SK-N-SH (cell line): ENCODE data around the gene PRR15L. TPM values are rescaled to one million over a fixed set of nuclear protein-coding genes. Genes with fewer than 3 reads are reported as not detected.

Experiments used
- CTCF ChIA-PET: fragments of 300-600, 350-600 bp; formaldehyde crosslinking; extraction: SDS; loops from one replicate; lab custom pipeline; 2021; lab: Yijun Ruan, JAX
- POLR2A ChIA-PET: fragments of 350-600 bp; sonication (Branson Sonifier 250); formaldehyde crosslinking; extraction: SDS; loops from one replicate; lab custom pipeline; 2020; ENCODE audit warnings: antibody characterized with exemption, inconsistent platforms; lab: Yijun Ruan, JAX
- DNase-seq: peaks from one replicate; pipeline ENCODE4 v3.0.0; 2012
- H2AFZ ChIP-seq: fragments of 200-600 bp; sonication (generic); 2 replicates; pipeline ENCODE4 v1.8.1; 2016; ENCODE audit warnings: antibody characterized with exemption, mild to moderate bottlenecking, low read depth
- H3F3A ChIP-seq: fragments of 200-600 bp; sonication (generic); replicated peaks from 2 replicates; pipeline ENCODE3; 2016; ENCODE audit warnings: antibody characterized with exemption, mild to moderate bottlenecking; ENCODE audit not compliant: insufficient read depth
- H3K27ac ChIP-seq, 2 experiments: fragments of 200-500 bp in 1 of 2; fragments of 200-600 bp in 1 of 2; sonication (Bioruptor generic) in 1 of 2; sonication (generic), shearing (Covaris generic) in 1 of 2; 2 replicates each; pipeline versions ENCODE4 v1.5.1 to v1.6.1; 2014 to 2016; ENCODE audit warnings: low read depth in 2 of 2, inconsistent platforms in 1 of 2, low read length in 1 of 2, mild to moderate bottlenecking in 1 of 2, mixed read lengths in 1 of 2
- H3K27me3 ChIP-seq: fragments of 200-600 bp; sonication (generic), shearing (Covaris generic); 2 replicates; pipeline ENCODE4 v1.6.1; 2016; ENCODE audit warnings: mixed run types; ENCODE audit not compliant: insufficient read depth
- H3K36me3 ChIP-seq, 2 experiments: fragments of 200-500 bp in 1 of 2; fragments of 200-600 bp in 1 of 2; sonication (Bioruptor generic) in 1 of 2; sonication (generic) in 1 of 2; replicated peaks in 1 of 2; 2 replicates each; pipeline versions ENCODE3 to v1.5.1; 2014 to 2016; ENCODE audit warnings: low read length in 1 of 2, mild to moderate bottlenecking in 1 of 2; ENCODE audit not compliant: insufficient read depth in 2 of 2, control insufficient read depth in 1 of 2
- H3K4me1 ChIP-seq, 2 experiments: fragments of 200-500 bp in 1 of 2; fragments of 200-600 bp in 1 of 2; sonication (Bioruptor generic) in 1 of 2; sonication (generic), shearing (Covaris generic) in 1 of 2; 2 replicates each; pipeline versions ENCODE4 v1.5.1 to v1.6.1; 2014 to 2016; ENCODE audit warnings: low read depth in 1 of 2, low read length in 1 of 2, mixed run types in 1 of 2; ENCODE audit not compliant: insufficient read depth in 2 of 2, control insufficient read depth in 1 of 2
- H3K4me2 ChIP-seq: fragments of 200-600 bp; sonication (generic), shearing (Covaris generic); 2 replicates; pipeline ENCODE4 v1.6.1; 2017; ENCODE audit warnings: mixed run types
- H3K4me3 ChIP-seq, 2 experiments: fragments of 200-500 bp in 1 of 2; fragments of 200-600 bp in 1 of 2; sonication (Bioruptor generic) in 1 of 2; sonication (generic), shearing (Covaris generic) in 1 of 2; 2 replicates each; pipeline versions ENCODE4 v1.5.1 to v1.8.1; 2014 to 2016; ENCODE audit warnings: low read depth in 2 of 2, inconsistent platforms in 1 of 2, low read length in 1 of 2, mild to moderate bottlenecking in 1 of 2, mixed read lengths in 1 of 2, moderate library complexity in 1 of 2
- H3K79me2 ChIP-seq: fragments of 200-600 bp; sonication (generic); 2 replicates; pipeline ENCODE4 v1.8.1; 2017; ENCODE audit warnings: mild to moderate bottlenecking; ENCODE audit not compliant: insufficient read depth
- H3K9ac ChIP-seq: fragments of 200-600 bp; sonication (generic); 2 replicates; pipeline ENCODE4 v1.6.1; 2017; ENCODE audit warnings: mixed run types
- H3K9me2 ChIP-seq: fragments of 200-600 bp; sonication (generic); 2 replicates; pipeline ENCODE4 v1.6.1; 2017; ENCODE audit warnings: mixed run types
- H3K9me3 ChIP-seq: fragments of 200-600 bp; sonication (generic); 2 replicates; pipeline ENCODE4 v1.6.1; 2017; ENCODE audit warnings: mixed run types, mild to moderate bottlenecking, moderate library complexity
- H4K20me1 ChIP-seq: fragments of 200-600 bp; sonication (generic); 2 replicates; pipeline ENCODE4 v1.6.1; 2017; ENCODE audit warnings: mild to moderate bottlenecking, mixed run types; ENCODE audit not compliant: insufficient read depth
- CHD2 ChIP-seq: fragments of 150-350 bp; IDR thresholded peaks from 2 replicates; pipeline ENCODE4 v1.6.1; 2018; ENCODE audit warnings: low read length; ENCODE audit not compliant: partially characterized antibody
- CTCF ChIP-seq: fragments of 200-600 bp; sonication (generic); IDR thresholded peaks from 2 replicates; pipeline ENCODE4 v1.6.1; 2017; ENCODE audit warnings: antibody characterized with exemption, mild to moderate bottlenecking, moderate library complexity
- ELF1 ChIP-seq: IDR thresholded peaks from 2 replicates; pipeline ENCODE4 v1.4.0; 2012
- EP300 ChIP-seq, 2 experiments: IDR thresholded peaks; 2 replicates each; pipeline versions ENCODE4 v1.4.0 to v1.6.1; 2012; ENCODE audit warnings: borderline replicate concordance in 1 of 2, low read depth in 1 of 2, low read length in 1 of 2
- EZH2phosphoT487 ChIP-seq: fragments of 200-600 bp; sonication (generic); IDR thresholded peaks from 2 replicates; pipeline ENCODE4 v1.6.1; 2017; ENCODE audit warnings: low read depth, mixed run types, mild to moderate bottlenecking, antibody characterized with exemption, moderate library complexity, borderline replicate concordance
- FOSL2 ChIP-seq: IDR thresholded peaks from 2 replicates; pipeline ENCODE4 v1.4.0; 2012; ENCODE audit warnings: low read depth, mild to moderate bottlenecking, moderate library complexity, borderline replicate concordance
- FOXM1 ChIP-seq: IDR thresholded peaks from 2 replicates; pipeline ENCODE4 v1.4.0; 2012; ENCODE audit warnings: low read depth, mild to moderate bottlenecking
- GABPA ChIP-seq: IDR thresholded peaks from 2 replicates; pipeline ENCODE4 v1.4.0; 2012; ENCODE audit warnings: low read depth, mild to moderate bottlenecking
- GATA2 ChIP-seq: sonication (generic); formaldehyde crosslinking; IDR thresholded peaks from 2 replicates; pipeline ENCODE4 v1.5.0; 2020; ENCODE audit warnings: mild to moderate bottlenecking, missing genetic modification reagents
- IRF3 ChIP-seq: fragments of 150-350 bp; IDR thresholded peaks from 2 replicates; pipeline ENCODE4 v1.6.1; 2016; ENCODE audit warnings: mild to moderate bottlenecking, low read depth, low read length
- JUND ChIP-seq: IDR thresholded peaks from 2 replicates; pipeline ENCODE4 v1.4.0; 2012
- MAX ChIP-seq: IDR thresholded peaks from 2 replicates; pipeline ENCODE4 v1.4.0; 2012; ENCODE audit warnings: low read depth
- MEF2A ChIP-seq: IDR thresholded peaks from 2 replicates; pipeline ENCODE4 v1.4.0; 2012; ENCODE audit warnings: low read depth, borderline replicate concordance
- MXI1 ChIP-seq: IDR thresholded peaks from 2 replicates; pipeline ENCODE4 v1.6.1; 2012; ENCODE audit warnings: mild to moderate bottlenecking, low read depth, low read length, improper control_type of control experiment
- NFIC ChIP-seq: IDR thresholded peaks from 2 replicates; pipeline ENCODE4 v1.4.0; 2012; ENCODE audit warnings: borderline replicate concordance
- NRF1 ChIP-seq: IDR thresholded peaks from 2 replicates; pipeline ENCODE4 v1.6.1; 2012; ENCODE audit warnings: low read depth, mild to moderate bottlenecking, low read length
- POLR2AphosphoS5 ChIP-seq: IDR thresholded peaks from 2 replicates; pipeline ENCODE4 v1.6.1; 2012; ENCODE audit warnings: low read depth, low read length
- RAD21 ChIP-seq: IDR thresholded peaks from 2 replicates; pipeline ENCODE4 v1.6.1; 2012; ENCODE audit warnings: mild to moderate bottlenecking, low read length
- RCOR1 ChIP-seq: fragments of 150-350 bp; IDR thresholded peaks from 2 replicates; pipeline ENCODE4 v1.6.1; 2017; ENCODE audit warnings: antibody characterized with exemption, low read length
- RFX5 ChIP-seq: IDR thresholded peaks from 2 replicates; pipeline ENCODE4 v1.6.1; 2012; ENCODE audit warnings: mild to moderate bottlenecking, improper control_type of control experiment, low read length
- RXRA ChIP-seq: IDR thresholded peaks from 2 replicates; pipeline ENCODE4 v1.4.0; 2012; ENCODE audit warnings: low read depth, mild to moderate bottlenecking, borderline replicate concordance
- SIN3A ChIP-seq: IDR thresholded peaks from 2 replicates; pipeline ENCODE4 v1.6.1; 2012; ENCODE audit warnings: low read depth, mild to moderate bottlenecking, low read length, moderate library complexity, borderline replicate concordance
- SMC3 ChIP-seq: IDR thresholded peaks from 2 replicates; pipeline ENCODE4 v1.6.1; 2012; ENCODE audit warnings: low read depth, low read length, improper control_type of control experiment
- TAF1 ChIP-seq: IDR thresholded peaks from 2 replicates; pipeline ENCODE4 v1.6.1; 2012; ENCODE audit warnings: low read depth, mild to moderate bottlenecking, low read length, moderate library complexity, borderline replicate concordance
- TCF12 ChIP-seq: IDR thresholded peaks from 2 replicates; pipeline ENCODE4 v1.4.0; 2012
- TEAD4 ChIP-seq: IDR thresholded peaks from 2 replicates; pipeline ENCODE4 v1.4.0; 2012; ENCODE audit warnings: mild to moderate bottlenecking, borderline replicate concordance; ENCODE audit not compliant: insufficient read depth
- USF1 ChIP-seq: IDR thresholded peaks from 2 replicates; pipeline ENCODE4 v1.4.0; 2012; ENCODE audit warnings: low read depth, borderline replicate concordance
- YY1 ChIP-seq: IDR thresholded peaks from 2 replicates; pipeline ENCODE4 v1.4.0; 2012; ENCODE audit warnings: low read depth, mild to moderate bottlenecking
- ZBTB33 ChIP-seq: IDR thresholded peaks from 2 replicates; pipeline ENCODE4 v1.4.0; 2012; ENCODE audit warnings: low read depth, borderline replicate concordance
- WGBS: methylation state at CpG from one replicate; pipeline ENCODE4 v1.1.6; 2017; ENCODE audit warnings: low lambda C conversion rate; 5-methylcytosine and 5-hydroxymethylcytosine counted together
- polyA plus RNA-seq, 3 experiments: library from polyadenylated mRNA; depleted of rRNA; stranded (reverse); fragments of >200 nt; gene quantifications; 2 replicates each; pipeline ENCODE4 v1.2.3, GENCODE V29; 2012

PRR15L gene
- polyA plus RNA-seq, 1 of the 3 experiments (the other 2 are of a cell fraction): not detected

GRCh38 chr17:47970725-47971499, 13.2 kb upstream of the PRR15L start, which contains the start of gene CDK5RAP3:
CDK5RAP3 (plus strand) TSS chr17:47971113; CDS start chr17:47971147, 34 bp downstream.
- H3K27ac ChIP-seq: peak within 1 kb of the TSS; percentile 54 to 83
- peak; percentile 99 for DNase-seq
- CTCF ChIA-PET: interaction anchor here (0.6 to 41.8 kb wide), 36 partner anchors 8 to 618 kb away, joined by 3 to 1752 read pairs (median 5); partner anchors contain the start of genes LRRC46, MRPL10, NFE2L1 and PNPO
- peak within 1 kb of the TSS; percentile 79 to 90 for H3K4me3 ChIP-seq
- POLR2A ChIA-PET: interaction anchor here (0.6 to 3.0 kb wide), 19 partner anchors 10 to 137 kb away, joined by 3 to 11 read pairs (median 5); partner anchors contain the start of genes NFE2L1, PNPO, SNX11 and SP2
- no peaks in the 10 kb centered on the region for H3K9me3 ChIP-seq
- H4K20me1 ChIP-seq: no peaks in the 10 kb centered on the region
- H2AFZ ChIP-seq: peak within 1 kb of the TSS; percentile 92
- H3K4me1 ChIP-seq: peaks cover 20 to 25% of the 10 kb centered on the region in 2 experiments; a peak in 3 of 4 replicates
- H3K79me2 ChIP-seq: peaks cover 23% of the 10 kb centered on the region
- peak within 1 kb of the TSS; percentile 97 for H3K4me2 ChIP-seq
- peaks cover 16 to 31% of the 10 kb centered on the region in 2 experiments for H3K36me3 ChIP-seq
- H3K27me3 ChIP-seq: no peaks in the 10 kb centered on the region
- H3K9me2 ChIP-seq: no peaks in the 10 kb centered on the region
- H3K9ac ChIP-seq: peak within 1 kb of the TSS; percentile 86
- WGBS: under 1% methylated on average over 60 of the region's 62 CpGs
- peaks cover 10% of the 10 kb centered on the region for H3F3A ChIP-seq
- TF ChIP-seq GATA2 (no peak), MXI1 (peak; percentile 87), EP300 (IDR thresholded peaks at IDR 0.05; ENCODE audit: borderline replicate concordance in 1 of 2, low read depth in 1 of 2, low read length in 1 of 2) (no peak; a peak in 1 of 4 replicates), EZH2phosphoT487 (no peak), FOXM1 (no peak), ELF1 (peak; percentile 94), RCOR1 (peak; percentile 66; the same call in 1 of the 2 replicates), POLR2AphosphoS5 (peak; percentile 94), RFX5 (peak; percentile 78), MEF2A (no peak), SIN3A (peak; percentile 66), NFIC (no peak), IRF3 (peak; percentile 81), NRF1 (0 out of 2 replicates have a peak, but pooled peaks have one; percentile 30), CHD2 (peak; percentile 79), TCF12 (no peak), FOSL2 (no peak), RXRA (no peak), RAD21 (peak; percentile 69), GABPA (peak; percentile 54), ZBTB33 (no peak), USF1 (peak; percentile 55; the same call in 1 of the 2 replicates), JUND (no peak), TEAD4 (no peak), MAX (peak; percentile 100), TAF1 (peak; percentile 69; the same call in 1 of the 2 replicates), SMC3 (peak; percentile 94), CTCF (peak; percentile 99), YY1 (peak; percentile 84)
